Keratinocyte (primary cell): ENCODE data around the gene TTC3.

Experiments used
- CTCF ChIP-seq, 3 experiments: IDR thresholded peaks in 1 of 3; conservative IDR thresholded peaks in 1 of 3; optimal IDR thresholded peaks in 1 of 3; 2 replicates in 2 of 3; 3 replicates in 1 of 3; pipeline versions ENCODE3 to v1.5.1; 2011; ENCODE audit warnings: low read length in 3 of 3, mild to moderate bottlenecking in 3 of 3, moderate library complexity in 2 of 3, control low read depth in 1 of 3, inconsistent platforms in 1 of 3; ENCODE audit not compliant: insufficient read depth in 2 of 3; ENCODE audit errors: extremely low read depth in 1 of 3
- EZH2 ChIP-seq: IDR thresholded peaks from one replicate; pipeline ENCODE4 v1.6.1; 2012; ENCODE audit warnings: inconsistent platforms, mild to moderate bottlenecking, low read length, moderate library complexity

GRCh38 chr21:37164742-37165141, 91.7 kb downstream of the TTC3 start:
- TF ChIP-seq CTCF (optimal IDR thresholded peaks at IDR 0.05 in 1 of 3, IDR thresholded peaks at IDR 0.05 in 1 of 3, conservative IDR thresholded peaks at IDR 0.05 in 1 of 3; ENCODE audit: extremely low read depth in 1 of 3, insufficient read depth in 2 of 3, low read length in 3 of 3) (no peak), EZH2 (no peak)
